ENCODE results near the gene IL13RA1.

The IL13RA1 gene

GRCh38 chrX:118823263-118824172, 96.1 kb downstream of the IL13RA1 start, which contains the start of gene ZCCHC12:
Gene ZCCHC12, plus strand, starts transcription at chrX:118823824. Its CDS starts 1,421 bp downstream, at chrX:118825245.
- H3K9ac ChIP-seq (ENCODE audit: low read depth in 1 of 2, low read length in 2 of 2) = no peak within 1 kb of the TSS
- peaks cover 13 to 17% of the 10 kb centered on the region in 2 donors for H3K27me3 ChIP-seq (ENCODE audit: control insufficient read depth in 2 of 2, insufficient read depth in 2 of 2, low read length in 2 of 2)

GRCh38 chrX:118824173-118824730, 96.8 kb downstream of the IL13RA1 start:
- Histone ChIP-seq H3K9me3 (ENCODE audit: control insufficient read depth in 2 of 2, low read length in 2 of 2) (no peaks in the 10 kb centered on the region), H3K4me3 (ENCODE audit: low read length in 2 of 2) (peak overlapping the region in 1 of 2 donors; percentile 37), H3K27ac (ENCODE audit: low read depth in 2 of 2, low read length in 2 of 2) (no peak overlapping the region), H3K9ac (ENCODE audit: low read depth in 1 of 2, low read length in 2 of 2) (no peak overlapping the region), H3K27me3 (ENCODE audit: control insufficient read depth in 2 of 2, insufficient read depth in 2 of 2, low read length in 2 of 2) (peaks cover 13 to 20% of the 10 kb centered on the region in 2 donors), H3K4me1 (ENCODE audit: control insufficient read depth in 2 of 2, insufficient read depth in 2 of 2, low read length in 2 of 2) (no peaks in the 10 kb centered on the region), H3K36me3 (ENCODE audit: control insufficient read depth in 2 of 2, insufficient read depth in 2 of 2, low read length in 2 of 2) (no peaks in the 10 kb centered on the region)

More at GRCh38 chrX:118823263-118824172, 96.1 kb downstream of the IL13RA1 start, which contains the start of gene ZCCHC12:
- peak within 1 kb of the TSS in 1 of 2 donors; percentile 37 for H3K4me3 ChIP-seq (ENCODE audit: low read length in 2 of 2)
- H3K36me3 ChIP-seq (ENCODE audit: control insufficient read depth in 2 of 2, insufficient read depth in 2 of 2, low read length in 2 of 2) = no peaks in the 10 kb centered on the region
- H3K27ac ChIP-seq (ENCODE audit: low read depth in 2 of 2, low read length in 2 of 2) = no peak within 1 kb of the TSS
- no peaks in the 10 kb centered on the region for H3K9me3 ChIP-seq (ENCODE audit: control insufficient read depth in 2 of 2, low read length in 2 of 2)
- H3K4me1 ChIP-seq (ENCODE audit: control insufficient read depth in 2 of 2, insufficient read depth in 2 of 2, low read length in 2 of 2) = no peaks in the 10 kb centered on the region

GRCh38 chrX:118825227-118825626, 97.8 kb downstream of the IL13RA1 start:
- H3K27ac ChIP-seq (ENCODE audit: low read depth in 2 of 2, low read length in 2 of 2) = no peak overlapping the region
- H3K9ac ChIP-seq (ENCODE audit: low read depth in 1 of 2, low read length in 2 of 2) = no peak overlapping the region
- no peaks in the 10 kb centered on the region for H3K9me3 ChIP-seq (ENCODE audit: control insufficient read depth in 2 of 2, low read length in 2 of 2)
- H3K4me3 ChIP-seq (ENCODE audit: low read length in 2 of 2) = no peak overlapping the region
- no peaks in the 10 kb centered on the region for H3K36me3 ChIP-seq (ENCODE audit: control insufficient read depth in 2 of 2, insufficient read depth in 2 of 2, low read length in 2 of 2)
- H3K4me1 ChIP-seq (ENCODE audit: control insufficient read depth in 2 of 2, insufficient read depth in 2 of 2, low read length in 2 of 2) = no peaks in the 10 kb centered on the region
- peaks cover 13 to 20% of the 10 kb centered on the region in 2 donors for H3K27me3 ChIP-seq (ENCODE audit: control insufficient read depth in 2 of 2, insufficient read depth in 2 of 2, low read length in 2 of 2)

- no peak overlapping the region for H3K27ac ChIP-seq (ENCODE audit: low read depth in 2 of 2, low read length in 2 of 2)
- peak overlapping the region in 1 of 2 donors; percentile 30 for H3K9ac ChIP-seq (ENCODE audit: low read depth in 1 of 2, low read length in 2 of 2)
- H3K9me3 ChIP-seq (ENCODE audit: control insufficient read depth in 2 of 2, low read length in 2 of 2) = no peaks in the 10 kb centered on the region
- no peaks in the 10 kb centered on the region for H3K36me3 ChIP-seq (ENCODE audit: control insufficient read depth in 2 of 2, insufficient read depth in 2 of 2, low read length in 2 of 2)
- H3K4me3 ChIP-seq (ENCODE audit: low read length in 2 of 2) = peak overlapping the region; percentile 38 to 62
- no peaks in the 10 kb centered on the region for H3K27me3 ChIP-seq (ENCODE audit: control insufficient read depth in 2 of 2, insufficient read depth in 2 of 2, low read length in 2 of 2)
- peaks cover 0 to 3% of the 10 kb centered on the region in 2 donors for H3K4me1 ChIP-seq (ENCODE audit: control insufficient read depth in 2 of 2, insufficient read depth in 2 of 2, low read length in 2 of 2)
Measured at GRCh38 chrX:118839334-118839958, 112.0 kb downstream of the IL13RA1 start.
